ENCODE results near the gene POU2F1. TPM values are rescaled to one million over a fixed set of nuclear protein-coding genes. Genes with fewer than 3 reads are reported as not detected.

POU2F1 gene
- total and polyA plus RNA-seq, 7 donors, result 0.83 to 9.0 (median 6.3) TPM

DNA sequence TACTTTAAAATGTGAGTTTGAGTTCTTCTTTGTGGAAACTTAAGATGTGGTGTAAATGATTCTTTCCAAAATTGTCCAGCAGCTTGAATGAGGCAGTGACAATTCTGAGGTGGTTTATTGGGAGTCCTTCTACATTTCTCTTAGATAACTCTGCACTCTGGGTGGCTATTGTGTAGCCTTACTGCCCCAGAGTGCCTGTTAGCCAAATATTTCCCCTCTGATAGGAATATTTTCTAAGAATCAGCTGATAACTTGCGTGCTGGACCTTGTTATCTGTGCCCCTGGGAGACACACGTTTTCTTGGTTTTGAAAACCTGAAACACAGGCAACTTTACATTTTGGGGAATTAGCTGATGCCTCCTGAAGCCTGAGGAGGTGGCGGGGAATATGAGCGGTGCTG lies 206.0 kb downstream of the POU2F1 start:
- Histone ChIP-seq H3K4me1 (peaks cover 11% of the 10 kb centered on the region), H3K36me3 (ENCODE audit: insufficient read depth in 1 of 2, low read depth in 1 of 2) (no peaks in the 10 kb centered on the region), H3K27me3 (ENCODE audit: insufficient read depth in 3 of 3, low read length in 2 of 3) (no peaks in the 10 kb centered on the region), H3K4me3 (no peak overlapping the region), H3K9me3 (no peaks in the 10 kb centered on the region), H3K27ac (no peak overlapping the region)
- intact Hi-C loops (cut with DNase I), result no loop called here
- DNase-seq (no peak), ATAC-seq (no peak)
- WGBS, 3 donors, result 93 to 96% (median 96%) methylated on average over 4 of the region's 4 CpGs
- TF ChIP-seq, protein P1, sequence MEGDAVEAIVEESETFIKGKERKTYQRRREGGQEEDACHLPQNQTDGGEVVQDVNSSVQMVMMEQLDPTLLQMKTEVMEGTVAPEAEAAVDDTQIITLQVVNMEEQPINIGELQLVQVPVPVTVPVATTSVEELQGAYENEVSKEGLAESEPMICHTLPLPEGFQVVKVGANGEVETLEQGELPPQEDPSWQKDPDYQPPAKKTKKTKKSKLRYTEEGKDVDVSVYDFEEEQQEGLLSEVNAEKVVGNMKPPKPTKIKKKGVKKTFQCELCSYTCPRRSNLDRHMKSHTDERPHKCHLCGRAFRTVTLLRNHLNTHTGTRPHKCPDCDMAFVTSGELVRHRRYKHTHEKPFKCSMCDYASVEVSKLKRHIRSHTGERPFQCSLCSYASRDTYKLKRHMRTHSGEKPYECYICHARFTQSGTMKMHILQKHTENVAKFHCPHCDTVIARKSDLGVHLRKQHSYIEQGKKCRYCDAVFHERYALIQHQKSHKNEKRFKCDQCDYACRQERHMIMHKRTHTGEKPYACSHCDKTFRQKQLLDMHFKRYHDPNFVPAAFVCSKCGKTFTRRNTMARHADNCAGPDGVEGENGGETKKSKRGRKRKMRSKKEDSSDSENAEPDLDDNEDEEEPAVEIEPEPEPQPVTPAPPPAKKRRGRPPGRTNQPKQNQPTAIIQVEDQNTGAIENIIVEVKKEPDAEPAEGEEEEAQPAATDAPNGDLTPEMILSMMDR (IDR thresholded peaks at IDR 0.05), result no peak

- no peaks in the 10 kb centered on the region for H3K36me3 ChIP-seq (ENCODE audit: insufficient read depth in 1 of 2, low read depth in 1 of 2)
- DNase-seq (no peak), ATAC-seq (peak in 2 of 4 donors; percentile 48 to 67)
- no peaks in the 10 kb centered on the region for H3K9me3 ChIP-seq
- H3K27me3 ChIP-seq (ENCODE audit: insufficient read depth in 3 of 3, low read length in 2 of 3), result no peaks in the 10 kb centered on the region
- 31 to 53% (median 40%) methylated on average over 5 of the region's 5 CpGs for WGBS, 3 donors
- intact Hi-C loops (cut with DNase I), result no loop called here
- H3K4me1 ChIP-seq, result peaks cover 11% of the 10 kb centered on the region
- TF ChIP-seq, protein P1 (IDR thresholded peaks at IDR 0.05), result no peak
- no peak overlapping the region for H3K4me3 ChIP-seq
- peak overlapping the region; percentile 70 for H3K27ac ChIP-seq
These were observed 207.2 kb downstream of the POU2F1 start for GRCh38 chr1:167427848-167428247.

DNA sequence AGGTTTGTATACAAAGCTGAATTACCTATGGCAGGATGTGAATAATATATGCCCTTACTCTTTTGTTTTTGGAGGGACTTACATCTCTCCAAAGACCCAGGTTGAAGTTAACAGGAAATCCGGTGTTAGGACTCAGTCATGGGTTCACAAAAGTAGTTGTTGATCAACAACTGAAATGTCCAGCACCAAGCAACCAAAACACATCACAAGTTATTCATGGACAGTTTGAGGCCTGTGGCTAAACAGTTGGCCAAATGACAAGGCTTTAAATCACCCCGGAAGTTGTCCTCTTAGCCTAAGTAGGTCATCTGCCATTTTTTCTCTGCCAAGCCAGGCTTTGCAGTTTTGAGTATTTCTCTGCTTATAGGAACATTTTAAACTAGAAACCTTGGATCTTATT lies 207.7 kb downstream of the POU2F1 start:
- ATAC-seq (peak; percentile 58 to 88 (median 85)), DNase-seq (no peak)
- peaks cover 11% of the 10 kb centered on the region for H3K4me1 ChIP-seq
- H3K27ac ChIP-seq, result peak overlapping the region; percentile 70
- H3K27me3 ChIP-seq (ENCODE audit: insufficient read depth in 3 of 3, low read length in 2 of 3), result no peaks in the 10 kb centered on the region
- TF ChIP-seq, protein P1 (IDR thresholded peaks at IDR 0.05), result no peak
- no peaks in the 10 kb centered on the region for H3K36me3 ChIP-seq (ENCODE audit: insufficient read depth in 1 of 2, low read depth in 1 of 2)
- H3K9me3 ChIP-seq, result no peaks in the 10 kb centered on the region
- 13 to 24% (median 20%) methylated on average over 2 of the region's 2 CpGs for WGBS, 3 donors
- no peak overlapping the region for H3K4me3 ChIP-seq
- intact Hi-C loops (cut with DNase I), result no loop called here

DNA sequence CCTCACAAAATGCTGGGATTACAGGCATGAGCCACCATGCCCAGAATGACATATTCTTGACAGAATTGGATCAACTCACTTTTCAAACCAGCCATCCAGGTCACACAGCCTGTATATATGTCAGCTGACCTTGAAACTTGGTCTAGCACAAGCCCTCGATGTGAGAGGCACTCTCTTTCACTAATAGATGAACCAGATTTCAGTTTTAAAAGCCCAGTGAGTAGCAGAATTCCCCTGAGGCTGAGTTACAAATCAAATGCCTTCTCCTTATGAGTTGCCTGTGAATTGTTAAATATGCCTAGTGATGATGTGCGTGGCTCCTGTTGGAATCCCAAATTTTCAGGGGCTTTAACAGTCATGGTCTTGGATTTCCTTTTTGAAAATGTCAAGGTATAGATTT lies 208.9 kb downstream of the POU2F1 start:
- Histone ChIP-seq H3K9me3 (no peaks in the 10 kb centered on the region), H3K36me3 (ENCODE audit: insufficient read depth in 1 of 2, low read depth in 1 of 2) (no peaks in the 10 kb centered on the region), H3K4me1 (peaks cover 11% of the 10 kb centered on the region), H3K27me3 (ENCODE audit: insufficient read depth in 3 of 3, low read length in 2 of 3) (no peaks in the 10 kb centered on the region), H3K27ac (no peak overlapping the region), H3K4me3 (no peak overlapping the region)
- TF ChIP-seq, protein P1 (IDR thresholded peaks at IDR 0.05), result no peak
- DNase-seq, result no peak
- 50 to 60% (median 53%) methylated on average over 2 of the region's 2 CpGs for WGBS, 3 donors
- intact Hi-C loops (cut with DNase I), result no loop called here
- ATAC-seq, result no peak

- H3K9me3 ChIP-seq, result no peaks in the 10 kb centered on the region
- DNase-seq (no peak), ATAC-seq (no peak)
- TF ChIP-seq, protein P1 (IDR thresholded peaks at IDR 0.05), result no peak
- H3K27ac ChIP-seq, result no peak overlapping the region
- no peaks in the 10 kb centered on the region for H3K27me3 ChIP-seq (ENCODE audit: insufficient read depth in 3 of 3, low read length in 2 of 3)
- no peaks in the 10 kb centered on the region for H3K36me3 ChIP-seq (ENCODE audit: insufficient read depth in 1 of 2, low read depth in 1 of 2)
- H3K4me1 ChIP-seq, result peaks cover 11% of the 10 kb centered on the region
- WGBS, 3 donors, result 81 to 89% (median 83%) methylated on average over 17 of the region's 17 CpGs
- H3K4me3 ChIP-seq, result no peak overlapping the region
- intact Hi-C loops (cut with DNase I), result no loop called here
These were observed 209.6 kb downstream of the POU2F1 start for GRCh38 chr1:167430134-167430848.
